HUES48 (cell line): ENCODE measurements around the gene AOAH.
"Not testable (repeated sequence)": the region's sequence is repeated elsewhere in the genome, so short reads cannot be mapped to it uniquely, and the experiment has no call there.

Experiments
- H3K27ac ChIP-seq: one replicate; pipeline ENCODE4 v1.7.0; 2013; ENCODE audit warnings: low read depth, low read length, inconsistent platforms
- H3K27me3 ChIP-seq: 2 replicates; pipeline ENCODE4 v1.6.1; 2013; ENCODE audit warnings: mild to moderate bottlenecking, low read length; ENCODE audit not compliant: control insufficient read depth, insufficient read depth
- H3K36me3 ChIP-seq: 2 replicates; pipeline ENCODE4 v1.6.1; 2013; ENCODE audit warnings: low read length; ENCODE audit not compliant: control insufficient read depth, insufficient read depth
- H3K4me1 ChIP-seq: 2 replicates; pipeline ENCODE4 v1.6.1; 2013; ENCODE audit warnings: mild to moderate bottlenecking, low read length; ENCODE audit not compliant: control insufficient read depth, insufficient read depth
- H3K4me3 ChIP-seq: 2 replicates; pipeline ENCODE4 v1.5.1; 2013; ENCODE audit warnings: mild to moderate bottlenecking, low read depth, low read length
- H3K9ac ChIP-seq: 2 replicates; pipeline ENCODE4 v1.6.1; 2013; ENCODE audit warnings: mild to moderate bottlenecking, low read depth, low read length, moderate library complexity
- H3K9me3 ChIP-seq: 2 replicates; pipeline ENCODE4 v1.6.1; 2013; ENCODE audit warnings: low read length; ENCODE audit not compliant: control insufficient read depth, insufficient read depth

Gene AOAH

DNA sequence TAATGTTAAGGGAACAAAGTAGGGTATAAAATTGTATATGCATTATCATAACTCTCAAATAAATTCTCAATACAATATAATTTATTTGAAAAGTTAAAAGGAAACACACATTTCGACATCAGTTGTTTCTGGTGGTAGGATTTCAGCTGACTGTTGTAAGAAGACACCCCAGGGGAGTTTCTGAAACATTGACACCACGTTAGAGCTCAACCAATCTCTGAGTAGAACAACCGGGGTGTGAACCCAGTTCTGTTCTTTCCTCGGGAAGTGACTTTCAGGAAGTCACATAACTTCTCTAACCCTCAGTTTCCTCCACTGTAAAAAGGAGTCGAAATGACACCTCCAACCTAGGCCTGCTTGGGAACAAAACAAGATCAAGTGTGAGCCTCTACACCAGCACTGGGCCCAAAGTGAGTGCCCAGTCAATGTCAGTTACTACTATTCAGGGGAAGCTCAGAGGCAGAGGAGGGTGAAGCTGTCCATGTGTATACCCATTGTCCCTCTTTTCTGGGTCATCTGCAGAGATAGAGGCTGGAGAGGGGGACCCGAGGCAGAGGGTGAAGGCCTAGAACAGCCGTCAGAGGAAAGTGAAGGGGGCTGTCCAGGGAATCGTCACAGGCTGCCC lies 67.1 kb downstream of the AOAH start:
- no peaks in the 10 kb centered on the region for H3K27me3 ChIP-seq
- H3K9me3 ChIP-seq = no peaks in the 10 kb centered on the region
- H3K4me1 ChIP-seq = peaks cover 73% of the 10 kb centered on the region
- no peak overlapping the region for H3K27ac ChIP-seq
- no peak overlapping the region for H3K4me3 ChIP-seq
- H3K9ac ChIP-seq = no peak overlapping the region
- H3K36me3 ChIP-seq = no peaks in the 10 kb centered on the region

DNA sequence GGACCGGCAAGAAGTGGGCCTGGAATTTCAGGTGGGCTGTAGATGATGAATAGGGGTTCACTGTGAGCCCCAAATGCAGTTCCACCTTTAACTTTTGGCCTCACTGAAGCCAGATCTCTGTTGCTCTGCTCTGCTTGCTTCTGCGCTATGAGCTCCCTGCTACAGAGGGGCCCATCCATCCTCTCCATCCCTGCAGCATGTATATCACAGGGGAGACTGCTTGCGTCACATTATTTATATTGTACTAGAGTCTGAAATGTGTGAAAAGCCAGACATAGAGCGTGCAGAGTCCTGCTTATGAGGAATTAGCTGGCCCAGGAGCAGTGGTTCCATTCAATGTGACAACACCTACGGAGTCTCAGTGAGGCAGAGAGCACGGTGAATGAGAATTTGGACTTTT lies 69.9 kb downstream of the AOAH start:
- no peaks in the 10 kb centered on the region for H3K36me3 ChIP-seq
- H3K4me1 ChIP-seq = peaks cover 52% of the 10 kb centered on the region
- no peaks in the 10 kb centered on the region for H3K9me3 ChIP-seq
- H3K4me3 ChIP-seq = no peak overlapping the region
- peak overlapping the region; percentile 54 for H3K27ac ChIP-seq
- peak overlapping the region; percentile 3; the same call in 1 of the 2 replicates for H3K9ac ChIP-seq
- no peaks in the 10 kb centered on the region for H3K27me3 ChIP-seq

DNA sequence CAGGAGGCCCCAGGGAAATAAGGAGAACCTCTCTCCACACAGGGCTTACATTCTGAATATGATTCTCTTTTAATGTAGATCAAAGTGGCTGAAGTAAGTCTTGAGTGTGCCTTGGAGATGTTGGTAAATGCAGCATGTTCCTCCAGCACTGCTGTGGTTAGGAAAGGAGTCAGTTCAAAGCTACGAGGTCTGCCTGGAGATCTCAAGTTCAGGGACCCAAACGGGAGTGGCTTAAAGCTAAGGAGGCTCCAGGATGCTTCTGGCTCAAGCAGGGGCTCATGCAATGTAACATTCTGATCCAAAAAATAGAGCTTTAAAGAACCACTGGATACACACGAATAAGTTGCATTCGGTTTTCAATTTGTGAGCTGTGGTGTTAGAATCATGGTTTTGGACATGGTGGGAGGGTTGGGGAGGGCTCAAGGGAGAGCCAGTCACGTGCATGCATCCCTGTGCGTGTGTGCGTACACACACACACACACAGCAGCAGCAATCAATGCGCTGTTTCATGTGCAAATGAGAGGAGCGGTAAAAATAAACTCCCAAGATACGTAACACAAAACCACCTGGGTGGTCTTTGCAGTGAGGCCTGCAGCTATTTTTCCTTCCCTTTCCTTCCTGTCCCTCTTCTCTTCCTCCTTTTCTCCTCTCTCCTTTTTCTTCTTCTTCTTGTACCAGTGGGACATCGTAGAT lies 70.5 kb downstream of the AOAH start:
- H3K27me3 ChIP-seq = no peaks in the 10 kb centered on the region
- peaks cover 46% of the 10 kb centered on the region for H3K4me1 ChIP-seq
- peak overlapping the region; percentile 9; the same call in 1 of the 2 replicates for H3K4me3 ChIP-seq
- no peak overlapping the region; the same call in 1 of the 2 replicates for H3K9ac ChIP-seq
- H3K36me3 ChIP-seq = no peaks in the 10 kb centered on the region
- H3K27ac ChIP-seq = peak overlapping the region; percentile 47
- no peaks in the 10 kb centered on the region for H3K9me3 ChIP-seq

DNA sequence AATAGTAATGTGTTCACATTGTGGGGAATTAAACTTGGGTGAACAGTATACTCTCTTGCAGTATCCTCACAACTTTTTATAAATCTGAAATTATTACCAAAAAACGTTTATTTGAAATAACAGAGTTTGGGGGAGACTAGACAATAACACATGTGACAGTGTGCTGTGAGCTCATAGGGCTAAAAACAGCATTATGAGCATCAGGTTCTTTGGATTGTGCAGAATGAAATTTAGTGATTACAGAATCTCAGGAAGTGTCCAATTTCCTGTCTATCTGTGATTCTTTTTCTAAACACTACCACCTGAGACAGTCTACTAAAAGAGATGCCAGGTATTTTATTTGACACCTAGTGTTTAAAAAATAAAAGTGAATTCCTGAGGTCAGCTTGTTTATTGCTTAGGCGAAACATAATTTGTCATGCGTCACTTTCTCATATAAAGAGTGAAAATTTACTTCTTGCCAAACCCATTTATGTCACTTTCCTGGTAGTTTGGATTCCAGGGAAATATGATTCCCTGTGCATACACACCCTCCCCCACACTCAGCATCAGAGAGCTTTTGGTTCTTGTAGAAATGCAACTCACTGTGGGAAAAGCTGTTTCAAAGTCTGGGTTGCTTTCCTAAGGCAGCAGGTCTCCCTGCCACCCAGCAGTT lies 71.2 kb downstream of the AOAH start:
- Histone ChIP-seq H3K27ac (peak overlapping the region; percentile 47), H3K27me3 (no peaks in the 10 kb centered on the region), H3K9me3 (no peaks in the 10 kb centered on the region), H3K9ac (no peak overlapping the region), H3K4me1 (peaks cover 39% of the 10 kb centered on the region), H3K4me3 (peak overlapping the region; percentile 9; the same call in 1 of the 2 replicates), H3K36me3 (no peaks in the 10 kb centered on the region)

GRCh38 chr7:36652431-36652830 lies 71.9 kb downstream of the AOAH start:
- peaks cover 32% of the 10 kb centered on the region for H3K4me1 ChIP-seq
- no peak overlapping the region for H3K9ac ChIP-seq
- H3K27ac ChIP-seq = no peak overlapping the region
- no peaks in the 10 kb centered on the region for H3K36me3 ChIP-seq
- H3K27me3 ChIP-seq = no peaks in the 10 kb centered on the region
- no peak overlapping the region for H3K4me3 ChIP-seq
- no peaks in the 10 kb centered on the region for H3K9me3 ChIP-seq

DNA sequence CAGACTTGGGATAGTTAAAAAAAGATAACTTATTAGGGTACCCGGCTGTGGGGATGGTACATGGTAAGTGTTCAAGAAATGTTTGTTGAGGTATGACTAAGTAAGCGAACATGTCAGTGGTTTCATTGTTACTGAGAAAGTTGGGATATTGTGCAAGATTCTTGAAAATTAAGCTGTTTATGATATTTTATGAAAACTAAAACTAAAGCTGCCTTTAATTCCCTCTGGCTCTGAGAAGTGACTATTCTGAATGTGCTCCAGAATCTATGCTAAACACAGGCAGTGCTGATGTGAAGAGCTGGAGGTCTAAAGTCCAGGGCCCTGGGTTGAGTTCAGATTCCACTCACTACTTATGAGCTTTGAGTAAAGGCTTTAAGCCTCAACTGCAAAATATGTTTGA lies 72.9 kb downstream of the AOAH start:
- H3K27ac ChIP-seq = no peak overlapping the region
- H3K4me3 ChIP-seq = no peak overlapping the region
- no peaks in the 10 kb centered on the region for H3K27me3 ChIP-seq
- H3K9ac ChIP-seq = no peak overlapping the region
- H3K36me3 ChIP-seq = no peaks in the 10 kb centered on the region
- H3K9me3 ChIP-seq = no peaks in the 10 kb centered on the region
- peaks cover 28% of the 10 kb centered on the region for H3K4me1 ChIP-seq

DNA sequence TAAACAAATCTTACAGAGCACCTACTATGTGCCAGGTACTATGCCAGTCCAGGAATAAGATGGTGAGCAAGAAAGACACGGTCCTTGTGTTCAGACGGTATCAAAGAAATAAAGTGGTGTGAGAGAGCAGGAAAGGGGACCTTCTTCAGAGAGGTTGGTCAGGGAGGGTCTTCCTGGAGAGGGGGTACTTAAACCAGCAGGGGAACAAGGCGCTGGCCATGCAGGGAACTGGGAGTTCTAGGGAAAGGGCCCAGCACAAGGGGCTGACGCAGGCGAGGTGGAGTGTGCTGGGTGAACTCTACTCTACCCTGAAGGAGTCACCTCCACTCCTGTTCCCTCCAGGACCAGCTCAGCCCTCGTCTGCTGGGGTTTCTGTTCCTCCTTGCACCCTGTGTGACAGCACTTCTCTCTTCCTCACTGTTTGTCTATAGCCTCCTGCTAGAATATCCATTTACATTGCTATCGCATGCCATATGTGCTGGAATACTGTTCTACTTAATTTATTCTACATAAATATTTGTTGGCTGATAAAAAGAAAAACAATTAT lies 73.5 kb downstream of the AOAH start:
- H3K36me3 ChIP-seq = no peaks in the 10 kb centered on the region
- no peak overlapping the region for H3K4me3 ChIP-seq
- H3K9ac ChIP-seq = no peak overlapping the region
- peaks cover 28% of the 10 kb centered on the region for H3K4me1 ChIP-seq
- no peak overlapping the region for H3K27ac ChIP-seq
- no peaks in the 10 kb centered on the region for H3K27me3 ChIP-seq
- no peaks in the 10 kb centered on the region for H3K9me3 ChIP-seq

GRCh38 chr7:36650320-36650719 lies 74.0 kb downstream of the AOAH start:
- Histone ChIP-seq H3K4me1 (peaks cover 31% of the 10 kb centered on the region), H3K36me3 (no peaks in the 10 kb centered on the region), H3K4me3 (no peak overlapping the region)

GRCh38 chr7:36649319-36649718 lies 75.0 kb downstream of the AOAH start:
- H3K27ac ChIP-seq, H3K36me3 ChIP-seq, H3K9me3 ChIP-seq, H3K4me3 ChIP-seq, H3K9ac ChIP-seq, H3K27me3 ChIP-seq: not testable (repeated sequence)
- H3K4me1 ChIP-seq = peaks cover 30% of the 10 kb centered on the region

More at GRCh38 chr7:36650320-36650719, 74.0 kb downstream of the AOAH start:
- no peaks in the 10 kb centered on the region for H3K9me3 ChIP-seq
- no peak overlapping the region for H3K9ac ChIP-seq
- no peak overlapping the region for H3K27ac ChIP-seq
- H3K27me3 ChIP-seq = no peaks in the 10 kb centered on the region

- H3K27me3 ChIP-seq = no peaks in the 10 kb centered on the region
- H3K36me3 ChIP-seq = no peaks in the 10 kb centered on the region
- H3K9ac ChIP-seq = no peak overlapping the region
- no peak overlapping the region for H3K4me3 ChIP-seq
- H3K9me3 ChIP-seq = no peaks in the 10 kb centered on the region
- H3K27ac ChIP-seq = no peak overlapping the region
- H3K4me1 ChIP-seq = peaks cover 21% of the 10 kb centered on the region
Observed at GRCh38 chr7:36648441-36648840, 75.9 kb downstream of the AOAH start.
